ENCODE measurements around the gene C3orf22.

C3orf22 gene

GRCh38 chr3:126554560-126555525, 3.9 kb downstream of the C3orf22 start:
- TF ChIP-seq USF1 (IDR thresholded peaks at IDR 0.05) (no peak), EGR1 (IDR thresholded peaks at IDR 0.05) (no peak), TEAD4 (IDR thresholded peaks at IDR 0.05) (no peak), EP300 (IDR thresholded peaks at IDR 0.05; ENCODE audit: borderline replicate concordance) (no peak), FOXM1 (IDR thresholded peaks at IDR 0.05; ENCODE audit: borderline replicate concordance, low read depth) (no peak), MAX (IDR thresholded peaks at IDR 0.05) (no peak), NFIC (IDR thresholded peaks at IDR 0.05) (no peak), CREB1 (IDR thresholded peaks at IDR 0.05; ENCODE audit: low read depth) (no peak), TCF12 (IDR thresholded peaks at IDR 0.05; ENCODE audit: low read depth) (no peak), CEBPB (IDR thresholded peaks at IDR 0.05) (no peak), ZBTB7A (IDR thresholded peaks at IDR 0.05; ENCODE audit: low read depth) (no peak), TAF1 (IDR thresholded peaks at IDR 0.05; ENCODE audit: low read depth) (no peak), YY1 (IDR thresholded peaks at IDR 0.05; ENCODE audit: low read depth) (no peak)
- TF ChIP-seq, protein P1, sequence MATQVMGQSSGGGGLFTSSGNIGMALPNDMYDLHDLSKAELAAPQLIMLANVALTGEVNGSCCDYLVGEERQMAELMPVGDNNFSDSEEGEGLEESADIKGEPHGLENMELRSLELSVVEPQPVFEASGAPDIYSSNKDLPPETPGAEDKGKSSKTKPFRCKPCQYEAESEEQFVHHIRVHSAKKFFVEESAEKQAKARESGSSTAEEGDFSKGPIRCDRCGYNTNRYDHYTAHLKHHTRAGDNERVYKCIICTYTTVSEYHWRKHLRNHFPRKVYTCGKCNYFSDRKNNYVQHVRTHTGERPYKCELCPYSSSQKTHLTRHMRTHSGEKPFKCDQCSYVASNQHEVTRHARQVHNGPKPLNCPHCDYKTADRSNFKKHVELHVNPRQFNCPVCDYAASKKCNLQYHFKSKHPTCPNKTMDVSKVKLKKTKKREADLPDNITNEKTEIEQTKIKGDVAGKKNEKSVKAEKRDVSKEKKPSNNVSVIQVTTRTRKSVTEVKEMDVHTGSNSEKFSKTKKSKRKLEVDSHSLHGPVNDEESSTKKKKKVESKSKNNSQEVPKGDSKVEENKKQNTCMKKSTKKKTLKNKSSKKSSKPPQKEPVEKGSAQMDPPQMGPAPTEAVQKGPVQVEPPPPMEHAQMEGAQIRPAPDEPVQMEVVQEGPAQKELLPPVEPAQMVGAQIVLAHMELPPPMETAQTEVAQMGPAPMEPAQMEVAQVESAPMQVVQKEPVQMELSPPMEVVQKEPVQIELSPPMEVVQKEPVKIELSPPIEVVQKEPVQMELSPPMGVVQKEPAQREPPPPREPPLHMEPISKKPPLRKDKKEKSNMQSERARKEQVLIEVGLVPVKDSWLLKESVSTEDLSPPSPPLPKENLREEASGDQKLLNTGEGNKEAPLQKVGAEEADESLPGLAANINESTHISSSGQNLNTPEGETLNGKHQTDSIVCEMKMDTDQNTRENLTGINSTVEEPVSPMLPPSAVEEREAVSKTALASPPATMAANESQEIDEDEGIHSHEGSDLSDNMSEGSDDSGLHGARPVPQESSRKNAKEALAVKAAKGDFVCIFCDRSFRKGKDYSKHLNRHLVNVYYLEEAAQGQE (IDR thresholded peaks at IDR 0.05; ENCODE audit: low read depth) = no peak

DNA sequence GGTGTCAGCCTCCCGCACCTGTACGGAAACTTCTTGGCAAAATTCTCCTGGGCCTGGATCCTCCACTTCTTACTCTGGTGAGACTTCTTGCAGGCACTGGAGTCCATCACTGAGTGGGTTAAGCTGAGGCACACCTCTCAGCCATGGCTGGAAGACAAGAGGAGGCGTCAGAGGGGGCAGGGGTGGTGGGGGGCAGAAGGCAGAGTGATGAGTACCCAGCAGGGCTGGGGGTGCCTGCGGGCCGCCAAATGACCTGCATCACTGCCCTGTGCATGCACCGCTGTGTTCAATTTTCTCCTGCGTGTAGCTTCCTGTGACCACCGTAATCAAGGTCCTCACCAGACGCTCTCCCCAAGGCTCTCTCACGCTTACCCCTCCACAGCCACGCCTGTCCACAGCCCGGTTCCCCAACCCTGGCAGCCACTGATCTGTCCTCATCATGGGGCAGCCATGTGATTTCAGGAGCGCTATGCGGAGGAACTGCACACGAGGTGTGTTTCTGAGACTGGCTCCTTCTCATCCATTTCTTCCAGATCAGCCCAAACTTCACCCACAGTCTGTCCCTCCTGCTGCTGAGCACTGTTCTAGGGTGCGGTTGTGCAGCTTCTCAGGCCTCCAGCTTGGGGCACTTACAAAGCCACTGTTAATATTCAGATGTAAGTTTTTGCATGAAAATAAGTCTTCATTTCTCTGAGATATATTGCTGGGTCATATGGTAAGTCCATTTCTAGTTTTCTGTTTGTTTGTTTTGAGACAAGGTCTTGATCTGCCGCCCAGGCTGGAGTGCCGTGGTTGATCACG, 5.2 kb downstream of the C3orf22 start:
- TF ChIP-seq TEAD4 (IDR thresholded peaks at IDR 0.05) (no peak), MAX (IDR thresholded peaks at IDR 0.05) (no peak), EP300 (IDR thresholded peaks at IDR 0.05; ENCODE audit: borderline replicate concordance) (no peak), RAD21 (IDR thresholded peaks at IDR 0.05; ENCODE audit: low read depth) (no peak), CEBPB (IDR thresholded peaks at IDR 0.05) (no peak), YY1 (IDR thresholded peaks at IDR 0.05; ENCODE audit: low read depth) (no peak)

- TF ChIP-seq CREB1 (IDR thresholded peaks at IDR 0.05; ENCODE audit: low read depth) = no peak
- no peak for TF ChIP-seq FOXM1 (IDR thresholded peaks at IDR 0.05; ENCODE audit: borderline replicate concordance, low read depth)
- TF ChIP-seq TCF12 (IDR thresholded peaks at IDR 0.05; ENCODE audit: low read depth) = no peak
- no peak for TF ChIP-seq RAD21 (IDR thresholded peaks at IDR 0.05; ENCODE audit: low read depth)
- no peak for TF ChIP-seq ZBTB7A (IDR thresholded peaks at IDR 0.05; ENCODE audit: low read depth)
- no peak for TF ChIP-seq NFIC (IDR thresholded peaks at IDR 0.05)
- TF ChIP-seq TEAD4 (IDR thresholded peaks at IDR 0.05) = no peak
- TF ChIP-seq EP300 (IDR thresholded peaks at IDR 0.05; ENCODE audit: borderline replicate concordance) = no peak
- no peak for TF ChIP-seq USF1 (IDR thresholded peaks at IDR 0.05)
- TF ChIP-seq, protein P1 (IDR thresholded peaks at IDR 0.05; ENCODE audit: low read depth) = no peak
- no peak for TF ChIP-seq CEBPB (IDR thresholded peaks at IDR 0.05)
- TF ChIP-seq MAX (IDR thresholded peaks at IDR 0.05) = no peak
- no peak for TF ChIP-seq EGR1 (IDR thresholded peaks at IDR 0.05)
- TF ChIP-seq TAF1 (IDR thresholded peaks at IDR 0.05; ENCODE audit: low read depth) = no peak
- TF ChIP-seq YY1 (IDR thresholded peaks at IDR 0.05; ENCODE audit: low read depth) = no peak
These were observed 5.9 kb downstream of the C3orf22 start for GRCh38 chr3:126552688-126553283.

DNA sequence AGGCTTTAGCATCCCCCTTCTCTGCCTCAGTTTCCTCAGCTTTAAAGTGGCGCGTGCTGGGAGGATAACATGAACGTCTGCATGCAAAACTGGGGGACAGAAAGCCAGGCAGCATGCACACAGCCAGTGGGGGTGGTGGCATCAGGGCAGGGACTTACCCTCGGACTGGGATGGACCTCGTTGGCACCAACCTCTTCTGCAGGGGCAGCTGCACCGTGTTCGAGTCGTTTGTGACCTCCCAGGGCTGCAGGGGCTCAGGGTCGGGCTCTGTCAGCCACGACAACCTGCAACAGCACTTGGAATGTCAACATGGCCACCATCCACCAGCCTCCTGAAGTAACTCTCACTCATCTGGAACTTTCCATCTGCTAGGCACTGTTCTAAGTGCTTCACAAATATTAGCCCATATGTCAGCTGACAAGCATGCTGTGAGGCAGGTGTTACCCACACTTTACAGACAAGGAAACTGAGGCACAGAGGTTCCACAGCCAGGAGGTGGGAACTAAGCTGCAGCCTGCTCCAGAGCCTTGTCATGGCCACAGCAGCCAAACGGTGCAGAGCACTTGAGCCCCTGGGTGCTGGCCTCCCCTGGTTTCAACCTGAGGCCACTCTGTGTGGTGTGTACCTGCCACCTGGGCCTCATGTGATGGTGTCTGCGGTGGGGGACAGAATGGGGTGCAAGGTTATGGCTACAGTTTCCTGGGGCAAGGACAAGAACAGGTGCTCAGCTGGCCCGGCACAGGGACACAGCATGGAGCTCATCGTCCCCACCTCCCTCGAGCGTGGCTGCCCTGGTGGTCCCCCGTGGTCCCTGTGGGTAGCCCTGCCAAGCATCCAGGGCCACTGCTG, 6.7 kb downstream of the C3orf22 start:
- TF ChIP-seq USF1 (IDR thresholded peaks at IDR 0.05) (no peak), MAX (IDR thresholded peaks at IDR 0.05) (no peak), EP300 (IDR thresholded peaks at IDR 0.05; ENCODE audit: borderline replicate concordance) (no peak), TCF12 (IDR thresholded peaks at IDR 0.05; ENCODE audit: low read depth) (no peak), RAD21 (IDR thresholded peaks at IDR 0.05; ENCODE audit: low read depth) (no peak), ZBTB7A (IDR thresholded peaks at IDR 0.05; ENCODE audit: low read depth) (no peak), FOXM1 (IDR thresholded peaks at IDR 0.05; ENCODE audit: borderline replicate concordance, low read depth) (no peak), TEAD4 (IDR thresholded peaks at IDR 0.05) (no peak), EGR1 (IDR thresholded peaks at IDR 0.05) (no peak), CREB1 (IDR thresholded peaks at IDR 0.05; ENCODE audit: low read depth) (no peak), YY1 (IDR thresholded peaks at IDR 0.05; ENCODE audit: low read depth) (no peak), NFIC (IDR thresholded peaks at IDR 0.05) (no peak), CEBPB (IDR thresholded peaks at IDR 0.05) (no peak), TAF1 (IDR thresholded peaks at IDR 0.05; ENCODE audit: low read depth) (no peak)
- TF ChIP-seq, protein P1 (IDR thresholded peaks at IDR 0.05; ENCODE audit: low read depth) = no peak

All from Ishikawa (cell line).